ENCODE measurements around the gene EPHB2. TPM values are rescaled to one million over a fixed set of nuclear protein-coding genes. Genes with fewer than 3 reads are reported as not detected.
"Not testable (repeated sequence)": the region's sequence is repeated elsewhere in the genome, so short reads cannot be mapped to it uniquely, and the experiment has no call there.

Gene EPHB2
- total RNA-seq, 2 experiments from 2014 or later = 0.59 TPM; not detected in 1

DNA sequence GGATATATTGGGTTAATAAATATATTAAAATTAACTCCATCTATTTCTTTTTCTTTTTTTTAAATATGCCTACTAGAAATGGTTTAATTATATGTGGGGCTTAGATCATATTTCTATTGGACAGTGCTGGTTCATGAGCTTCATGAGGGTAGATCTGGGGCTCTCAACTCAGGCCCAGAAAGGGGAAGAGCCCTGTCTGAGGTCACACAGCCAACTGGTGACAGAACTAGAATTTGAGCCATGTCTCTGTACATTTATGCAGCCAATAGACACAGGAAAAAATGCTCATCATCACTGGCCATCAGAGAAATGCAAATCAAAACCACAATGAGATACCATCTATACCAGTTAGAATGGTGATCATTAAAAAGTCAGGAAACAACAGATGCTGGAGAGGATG, 5.1 kb upstream of the EPHB2 start:
- Histone ChIP-seq H3K9me3 (ENCODE audit: low read length) (no peaks in the 10 kb centered on the region), H3K4me3 (ENCODE audit: low read depth, low read length, poor library complexity, severe bottlenecking) (no peak overlapping the region), H3K4me1 (ENCODE audit: insufficient read depth, low read length, poor library complexity, severe bottlenecking) (no peaks in the 10 kb centered on the region), H3K36me3 (ENCODE audit: insufficient read depth, low read length) (no peaks in the 10 kb centered on the region), H2AFZ (ENCODE audit: low read length) (no peak overlapping the region), H3K27ac (ENCODE audit: low read depth, low read length, poor library complexity, severe bottlenecking) (no peak overlapping the region), H3K79me2 (ENCODE audit: insufficient read depth, low read depth, low read length) (no peaks in the 10 kb centered on the region), H3K4me2 (ENCODE audit: low read length) (no peak overlapping the region), H4K20me1 (ENCODE audit: insufficient read depth, low read length) (no peaks in the 10 kb centered on the region), H3K9me2 (ENCODE audit: insufficient read depth, low read length) (no peaks in the 10 kb centered on the region)
- DNase-seq (ENCODE audit: low spot score) = no peak
- POLR2A ChIA-PET = no interaction called here
- TF ChIP-seq EZH2phosphoT487 (IDR thresholded peaks at IDR 0.05; ENCODE audit: borderline replicate concordance, low read depth, low read length) = no peak
- TF ChIP-seq, protein P1, sequence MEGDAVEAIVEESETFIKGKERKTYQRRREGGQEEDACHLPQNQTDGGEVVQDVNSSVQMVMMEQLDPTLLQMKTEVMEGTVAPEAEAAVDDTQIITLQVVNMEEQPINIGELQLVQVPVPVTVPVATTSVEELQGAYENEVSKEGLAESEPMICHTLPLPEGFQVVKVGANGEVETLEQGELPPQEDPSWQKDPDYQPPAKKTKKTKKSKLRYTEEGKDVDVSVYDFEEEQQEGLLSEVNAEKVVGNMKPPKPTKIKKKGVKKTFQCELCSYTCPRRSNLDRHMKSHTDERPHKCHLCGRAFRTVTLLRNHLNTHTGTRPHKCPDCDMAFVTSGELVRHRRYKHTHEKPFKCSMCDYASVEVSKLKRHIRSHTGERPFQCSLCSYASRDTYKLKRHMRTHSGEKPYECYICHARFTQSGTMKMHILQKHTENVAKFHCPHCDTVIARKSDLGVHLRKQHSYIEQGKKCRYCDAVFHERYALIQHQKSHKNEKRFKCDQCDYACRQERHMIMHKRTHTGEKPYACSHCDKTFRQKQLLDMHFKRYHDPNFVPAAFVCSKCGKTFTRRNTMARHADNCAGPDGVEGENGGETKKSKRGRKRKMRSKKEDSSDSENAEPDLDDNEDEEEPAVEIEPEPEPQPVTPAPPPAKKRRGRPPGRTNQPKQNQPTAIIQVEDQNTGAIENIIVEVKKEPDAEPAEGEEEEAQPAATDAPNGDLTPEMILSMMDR (conservative IDR thresholded peaks at IDR 0.05; ENCODE audit: low read length) = no peak
- BruUV-seq (replicated peaks) = no TSS peak
- CTCF ChIA-PET (ENCODE audit: unreplicated experiment) = no interaction called here
- intact Hi-C loops (cut with micrococcal nuclease; ENCODE audit: unreplicated experiment) = no loop called here

DNA sequence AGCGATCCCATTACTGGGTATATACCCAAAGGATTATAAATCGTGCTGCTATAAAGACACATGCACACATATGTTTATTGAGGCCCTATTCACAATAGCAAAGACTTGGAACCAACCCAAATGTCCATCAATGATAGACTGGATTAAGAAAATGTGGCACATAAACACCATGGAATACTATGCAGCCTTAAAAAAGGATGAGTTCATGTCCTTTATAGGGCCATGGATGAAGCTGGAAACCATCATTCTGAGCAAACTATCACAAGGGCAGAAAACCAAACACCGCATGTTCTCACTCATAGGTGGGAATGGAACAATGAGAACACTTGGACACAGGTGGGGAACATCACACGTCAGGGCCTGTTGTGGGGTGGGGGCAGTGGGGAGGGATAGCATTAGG, 4.5 kb upstream of the EPHB2 start:
- H3K27ac ChIP-seq (ENCODE audit: low read depth, low read length, poor library complexity, severe bottlenecking); H3K4me3 ChIP-seq (ENCODE audit: low read depth, low read length, poor library complexity, severe bottlenecking); BruUV-seq (replicated peaks); H3K9me3 ChIP-seq (ENCODE audit: low read length); H3K36me3 ChIP-seq (ENCODE audit: insufficient read depth, low read length); H3K9me2 ChIP-seq (ENCODE audit: insufficient read depth, low read length); H3K79me2 ChIP-seq (ENCODE audit: insufficient read depth, low read depth, low read length); CTCF ChIA-PET (ENCODE audit: unreplicated experiment); POLR2A ChIA-PET; DNase-seq (ENCODE audit: low spot score); H2AFZ ChIP-seq (ENCODE audit: low read length); H3K4me2 ChIP-seq (ENCODE audit: low read length); H4K20me1 ChIP-seq (ENCODE audit: insufficient read depth, low read length); intact Hi-C loops (cut with micrococcal nuclease; ENCODE audit: unreplicated experiment); H3K4me1 ChIP-seq (ENCODE audit: insufficient read depth, low read length, poor library complexity, severe bottlenecking): not testable (repeated sequence)

DNA sequence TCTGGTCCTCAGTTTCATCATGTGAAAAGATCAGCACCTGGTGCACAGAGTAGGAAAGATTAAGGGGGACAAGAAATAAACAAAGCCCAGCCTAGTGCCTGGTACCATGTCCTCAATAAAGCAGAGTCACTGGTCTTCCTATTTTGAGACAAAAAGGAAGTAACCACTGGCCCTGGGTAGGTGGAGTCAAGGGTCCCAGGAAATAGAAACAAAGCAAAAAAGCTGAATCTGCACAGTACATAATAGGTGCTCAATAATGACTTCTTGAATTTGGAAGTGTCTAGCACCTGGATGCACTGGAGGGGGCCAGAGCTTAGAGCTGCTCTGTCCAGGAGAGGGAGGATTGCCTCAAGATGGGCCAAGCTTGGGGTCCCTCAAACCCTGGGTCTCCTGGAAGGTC, 1.9 kb upstream of the EPHB2 start:
- Histone ChIP-seq H3K4me3 (ENCODE audit: low read depth, low read length, poor library complexity, severe bottlenecking) (no peak overlapping the region), H3K27ac (ENCODE audit: low read depth, low read length, poor library complexity, severe bottlenecking) (no peak overlapping the region), H3K9me3 (ENCODE audit: low read length) (no peaks in the 10 kb centered on the region), H3K9me2 (ENCODE audit: insufficient read depth, low read length) (no peaks in the 10 kb centered on the region), H3K4me2 (ENCODE audit: low read length) (no peak overlapping the region), H3K4me1 (ENCODE audit: insufficient read depth, low read length, poor library complexity, severe bottlenecking) (no peaks in the 10 kb centered on the region), H3K79me2 (ENCODE audit: insufficient read depth, low read depth, low read length) (no peaks in the 10 kb centered on the region), H2AFZ (ENCODE audit: low read length) (no peak overlapping the region), H4K20me1 (ENCODE audit: insufficient read depth, low read length) (no peaks in the 10 kb centered on the region), H3K36me3 (ENCODE audit: insufficient read depth, low read length) (no peaks in the 10 kb centered on the region)
- ChIA-PET POLR2A (no interaction called here), CTCF (ENCODE audit: unreplicated experiment) (no interaction called here)
- TF ChIP-seq EZH2phosphoT487 (IDR thresholded peaks at IDR 0.05; ENCODE audit: borderline replicate concordance, low read depth, low read length) = no peak
- TF ChIP-seq, protein P1 (conservative IDR thresholded peaks at IDR 0.05; ENCODE audit: low read length) = no peak
- intact Hi-C loops (cut with micrococcal nuclease; ENCODE audit: unreplicated experiment) = no loop called here
- DNase-seq (ENCODE audit: low spot score) = no peak
- no TSS peak for BruUV-seq (replicated peaks)
